HCT116 (cell line): Measurements from ENCODE around the gene DDTL. TPM values are rescaled to one million over a fixed set of nuclear protein-coding genes. Genes with fewer than 3 reads are reported as not detected.
"Not testable (repeated sequence)": the region's sequence is repeated elsewhere in the genome, so short reads cannot be mapped to it uniquely, and the experiment has no call there.

ENCODE experiments used
- ATAC-seq: fragments of 200-7000 bp; cut with Tn5 transposase; 2 replicates; pipeline ENCODE4 v1.9.1; 2020; ENCODE audit warnings: mild to moderate bottlenecking, moderate library complexity
- BruUV-seq: library from RNA; stranded (reverse); fragments of 400-500 nt; replicated peaks from 2 replicates; lab custom pipeline; 2021; lab: Mats Ljungman, UMichigan
- CTCF ChIA-PET: fragments of 300-600 bp; sonication (Branson Sonifier 250); formaldehyde crosslinking; loops from one replicate; lab custom pipeline; 2021; ENCODE audit warnings: antibody characterized with exemption; lab: Charles Lee
- POLR2A ChIA-PET: fragments of 300-600, 350-600 bp; sonication (Branson Sonifier 250); formaldehyde crosslinking; loops from one replicate; lab custom pipeline; 2021; ENCODE audit warnings: antibody characterized with exemption; lab: Charles Lee
- RAD21 ChIA-PET, 2 experiments: fragments of 300-600 bp; sonication (Branson Sonifier 250); formaldehyde crosslinking; loops; one replicate each; lab custom pipeline; 2023; ENCODE audit warnings: low total read pairs in 2 of 2; ENCODE audit not compliant: uncharacterized antibody in 2 of 2, unreplicated experiment in 2 of 2, low non-redundant PET in 1 of 2; lab: Charles Lee
- DNase-seq: peaks from one replicate; pipeline ENCODE4 v3.0.0-alpha.2; 2010; ENCODE audit warnings: low read depth, low spot score
- H2AFZ ChIP-seq: fragments of 200-600 bp; shearing (Covaris generic), sonication (generic); 2 replicates; pipeline ENCODE4 v1.6.1; 2017; ENCODE audit warnings: low read depth, mixed run types, mixed read lengths, antibody characterized with exemption, low read length; ENCODE audit not compliant: poor library complexity, severe bottlenecking
- H3K27ac ChIP-seq: 2 replicates; pipeline ENCODE4 v1.5.1; 2012; ENCODE audit warnings: low read depth, low read length
- H3K27me3 ChIP-seq: fragments of 200-600 bp; sonication (generic); 2 replicates; pipeline ENCODE4 v1.6.1; 2016; ENCODE audit warnings: mixed run types, low read length, mixed read lengths; ENCODE audit not compliant: insufficient read depth
- H3K36me3 ChIP-seq, 2 experiments: fragments of 200-500 bp in 1 of 2; fragments of 200-600 bp in 1 of 2; sonication (Bioruptor generic) in 1 of 2; sonication (generic) in 1 of 2; 2 replicates each; pipeline versions ENCODE4 v1.5.1 to v1.6.1; 2014 to 2016; ENCODE audit warnings: low read length in 2 of 2, inconsistent platforms in 1 of 2, mixed read lengths in 1 of 2, mixed run types in 1 of 2; ENCODE audit not compliant: insufficient read depth in 2 of 2, control insufficient read depth in 1 of 2
- H3K4me1 ChIP-seq, 2 experiments: fragments of 200-600 bp in 1 of 2; sonication (generic) in 1 of 2; 2 replicates each; pipeline versions ENCODE4 v1.5.1 to v1.6.1; 2012 to 2017; ENCODE audit warnings: low read length in 2 of 2, inconsistent platforms in 1 of 2, mild to moderate bottlenecking in 1 of 2, mixed read lengths in 1 of 2, mixed run types in 1 of 2, moderate library complexity in 1 of 2; ENCODE audit not compliant: insufficient read depth in 2 of 2, control insufficient read depth in 1 of 2
- H3K4me2 ChIP-seq: fragments of 200-600 bp; sonication (generic); 2 replicates; pipeline ENCODE4 v1.6.1; 2017; ENCODE audit warnings: mixed run types, low read length, mixed read lengths
- H3K4me3 ChIP-seq, 2 experiments: fragments of 200-600 bp in 1 of 2; sonication (generic) in 1 of 2; replicated peaks in 1 of 2; 2 replicates each; pipeline ENCODE4 v1.5.1; 2011 to 2016; ENCODE audit warnings: low read length in 2 of 2, control low read depth in 1 of 2, low read depth in 1 of 2, mild to moderate bottlenecking in 1 of 2, mixed read lengths in 1 of 2, mixed run types in 1 of 2
- H3K79me2 ChIP-seq: fragments of 200-600 bp; sonication (generic); 2 replicates; pipeline ENCODE4 v1.6.1; 2017; ENCODE audit warnings: mild to moderate bottlenecking, mixed run types, low read length, moderate library complexity, mixed read lengths; ENCODE audit not compliant: insufficient read depth
- H3K9ac ChIP-seq: fragments of 200-600 bp; sonication (generic); 2 replicates; pipeline ENCODE4 v1.6.1; 2016; ENCODE audit warnings: low read length, mixed read lengths
- H3K9me2 ChIP-seq: fragments of 200-600 bp; sonication (generic), shearing (Covaris generic); 2 replicates; pipeline ENCODE4 v1.6.1; 2017; ENCODE audit warnings: mixed run types, mild to moderate bottlenecking, moderate library complexity; ENCODE audit not compliant: insufficient read depth
- H3K9me3 ChIP-seq, 2 experiments: fragments of 200-500 bp in 1 of 2; fragments of 200-600 bp in 1 of 2; sonication (Bioruptor generic) in 1 of 2; sonication (generic) in 1 of 2; 2 replicates each; pipeline ENCODE4 v1.6.1; 2014 to 2017; ENCODE audit warnings: low read length in 2 of 2, mixed read lengths in 2 of 2, inconsistent platforms in 1 of 2, low read depth in 1 of 2, mild to moderate bottlenecking in 1 of 2, mixed run types in 1 of 2, moderate library complexity in 1 of 2; ENCODE audit not compliant: control insufficient read depth in 1 of 2, insufficient read depth in 1 of 2
- H4K20me1 ChIP-seq: fragments of 200-600 bp; sonication (generic), shearing (Covaris generic); 2 replicates; pipeline ENCODE4 v1.6.1; 2017; ENCODE audit warnings: mixed run types, mild to moderate bottlenecking, moderate library complexity; ENCODE audit not compliant: insufficient read depth
- CTCF ChIP-seq, 3 experiments: fragments of 200-600 bp in 1 of 3; sonication (generic) in 1 of 3; IDR thresholded peaks in 2 of 3; conservative IDR thresholded peaks in 1 of 3; 2 replicates each; pipeline ENCODE4 v1.5.1; 2012 to 2017; ENCODE audit warnings: low read depth in 2 of 3, low read length in 2 of 3, antibody characterized with exemption in 1 of 3, borderline replicate concordance in 1 of 3, control low read depth in 1 of 3, mild to moderate bottlenecking in 1 of 3, mixed read lengths in 1 of 3, mixed run types in 1 of 3, moderate library complexity in 1 of 3; ENCODE audit not compliant: insufficient read depth in 1 of 3
- ELF1 ChIP-seq: IDR thresholded peaks from 2 replicates; pipeline ENCODE4 v1.6.1; 2012; ENCODE audit warnings: low read depth, borderline replicate concordance
- EZH2phosphoT487 ChIP-seq: fragments of 200-600 bp; IDR thresholded peaks from 2 replicates; pipeline ENCODE4 v1.6.1; 2018; ENCODE audit warnings: antibody characterized with exemption, borderline replicate concordance
- JUND ChIP-seq: IDR thresholded peaks from 2 replicates; pipeline ENCODE4 v1.6.1; 2012
- MAX ChIP-seq: IDR thresholded peaks from 2 replicates; pipeline ENCODE4 v1.6.1; 2012
- POLR2A ChIP-seq: IDR thresholded peaks from 2 replicates; pipeline ENCODE4 v1.7.0; 2011; ENCODE audit warnings: borderline replicate concordance; ENCODE audit not compliant: insufficient read depth, insufficient read length; ENCODE audit errors: extremely low read depth
- RAD21 ChIP-seq: IDR thresholded peaks from 2 replicates; pipeline ENCODE4 v1.6.1; 2012; ENCODE audit warnings: low read depth, mild to moderate bottlenecking
- REST ChIP-seq: IDR thresholded peaks from 2 replicates; pipeline ENCODE4 v1.6.1; 2012; ENCODE audit warnings: low read depth
- ZBTB33 ChIP-seq: IDR thresholded peaks from 2 replicates; pipeline ENCODE4 v1.6.1; 2011; ENCODE audit warnings: mild to moderate bottlenecking, low read length, moderate library complexity; ENCODE audit not compliant: insufficient replicate concordance; ENCODE audit errors: extremely low read depth
- ZFX ChIP-seq: fragments of 450-650 bp; IDR thresholded peaks from 2 replicates; pipeline ENCODE4 v1.6.1; 2017
- intact Hi-C: fragments of 100-400 bp; cut with micrococcal nuclease; formaldehyde crosslinking; loops from 2 replicates; pipeline ENCODE4 v1.10.0; 2022
- total RNA-seq: library from RNA; stranded (reverse); gene quantifications from one replicate; pipeline ENCODE4 v1.2.1, GENCODE V29; 2021; ENCODE audit not compliant: unreplicated experiment

The DDTL gene
- total RNA-seq, 1 experiment from 2014 or later: 3.4 TPM

GRCh38 chr22:23980567-23980966 is 13.9 kb downstream of the DDTL start:
- H3K9me2 ChIP-seq, H3K4me1 ChIP-seq, CTCF ChIA-PET, H2AFZ ChIP-seq, H4K20me1 ChIP-seq, H3K27ac ChIP-seq, ATAC-seq, H3K9me3 ChIP-seq, H3K79me2 ChIP-seq, H3K27me3 ChIP-seq, H3K36me3 ChIP-seq, DNase-seq, RAD21 ChIA-PET, POLR2A ChIA-PET: not testable (repeated sequence)
- Histone ChIP-seq H3K9ac (peak overlapping the region; percentile 30; the same call in 1 of the 2 replicates), H3K4me3 (peak overlapping the region; percentile 35 to 51), H3K4me2 (peak overlapping the region; percentile 66)
- intact Hi-C loops: loop anchor here (5.0 to 10.0 kb wide), 3 partner anchors 197 to 544 kb away; no protein-coding TSS in a partner anchor
- TSS peak; percentile 58 for BruUV-seq

GRCh38 chr22:23984430-23984829 is 17.7 kb downstream of the DDTL start:
- Histone ChIP-seq H3K4me1 (no peaks in the 10 kb centered on the region), H3K36me3 (no peaks in the 10 kb centered on the region), H3K27me3 (no peaks in the 10 kb centered on the region), H4K20me1 (no peaks in the 10 kb centered on the region), H3K9me3 (no peaks in the 10 kb centered on the region), H3K4me2 (no peak overlapping the region), H3K4me3 (no peak overlapping the region), H3K9me2 (no peaks in the 10 kb centered on the region), H3K27ac (no peak overlapping the region), H3K79me2 (no peaks in the 10 kb centered on the region), H2AFZ (peak overlapping the region; percentile 61), H3K9ac (no peak overlapping the region)
- ChIA-PET CTCF (interaction anchor here (1.0 kb wide), 2 partner anchors 191 to 263 kb away, joined by 4 to 17 read pairs; no protein-coding TSS in a partner anchor), RAD21 (no interaction called here), POLR2A (no interaction called here)
- intact Hi-C loops: loop anchor here (5.0 to 10.0 kb wide), 3 partner anchors 193 to 540 kb away; no protein-coding TSS in a partner anchor
- no TSS peak for BruUV-seq
- ATAC-seq (peak; percentile 66), DNase-seq (peak; percentile 48)
- TF ChIP-seq ZBTB33 (no peak), JUND (no peak), MAX (peak; percentile 40; the same call in 1 of the 2 replicates), ELF1 (no peak), RAD21 (peak; percentile 89), ZFX (peak; percentile 30; the same call in 1 of the 2 replicates), CTCF (IDR thresholded peaks at IDR 0.05 in 2 of 3, conservative IDR thresholded peaks at IDR 0.05 in 1 of 3; ENCODE audit: borderline replicate concordance in 1 of 3, insufficient read depth in 1 of 3, low read depth in 2 of 3, low read length in 2 of 3) (peak; percentile 75 to 81 (median 76)), EZH2phosphoT487 (no peak), REST (no peak), POLR2A (no peak)
